Cardiac fibroblast (primary cell): Measurements from ENCODE around the gene ABLIM1.

Experiments
- DNase-seq, 2 donors: peaks; one replicate each; pipeline versions ENCODE4 v3.0.0 to v3.0.0-alpha.2; 2010; ENCODE audit warnings: low read depth in 2 of 2
- H3K4me3 ChIP-seq, 2 donors: replicated peaks in 1 of 2; 1 replicate in 1 of 2; 2 replicates in 1 of 2; pipeline ENCODE4 v1.5.1; 2011; ENCODE audit warnings: low read depth in 2 of 2, low read length in 2 of 2, mild to moderate bottlenecking in 2 of 2, moderate library complexity in 1 of 2
- CTCF ChIP-seq: IDR thresholded peaks from one replicate; pipeline ENCODE4 v1.5.1; 2011; ENCODE audit warnings: low read depth, mild to moderate bottlenecking, low read length, inconsistent platforms

ABLIM1 gene

DNA sequence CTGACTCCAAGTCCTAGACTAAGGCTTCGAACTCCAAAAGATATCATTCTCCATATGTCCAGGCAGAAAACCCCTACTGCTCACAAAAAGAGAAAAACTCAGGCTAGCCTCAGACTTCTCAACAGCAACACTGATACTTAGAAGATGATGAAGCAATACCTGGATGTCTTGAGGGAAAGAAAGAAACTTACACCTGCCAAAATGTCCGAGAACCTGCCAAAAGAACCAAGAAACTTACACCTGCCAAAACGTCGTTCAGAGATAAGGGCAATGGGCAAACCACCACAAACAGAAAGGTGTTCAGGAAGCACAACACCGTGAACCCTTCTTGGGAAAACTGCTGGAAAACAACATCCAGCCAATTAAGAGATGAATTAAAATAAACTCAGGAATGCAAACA is 15.3 kb downstream of the ABLIM1 start:
- H3K4me3 ChIP-seq, result no peak overlapping the region
- DNase-seq, result no peak
- TF ChIP-seq CTCF, result no peak

DNA sequence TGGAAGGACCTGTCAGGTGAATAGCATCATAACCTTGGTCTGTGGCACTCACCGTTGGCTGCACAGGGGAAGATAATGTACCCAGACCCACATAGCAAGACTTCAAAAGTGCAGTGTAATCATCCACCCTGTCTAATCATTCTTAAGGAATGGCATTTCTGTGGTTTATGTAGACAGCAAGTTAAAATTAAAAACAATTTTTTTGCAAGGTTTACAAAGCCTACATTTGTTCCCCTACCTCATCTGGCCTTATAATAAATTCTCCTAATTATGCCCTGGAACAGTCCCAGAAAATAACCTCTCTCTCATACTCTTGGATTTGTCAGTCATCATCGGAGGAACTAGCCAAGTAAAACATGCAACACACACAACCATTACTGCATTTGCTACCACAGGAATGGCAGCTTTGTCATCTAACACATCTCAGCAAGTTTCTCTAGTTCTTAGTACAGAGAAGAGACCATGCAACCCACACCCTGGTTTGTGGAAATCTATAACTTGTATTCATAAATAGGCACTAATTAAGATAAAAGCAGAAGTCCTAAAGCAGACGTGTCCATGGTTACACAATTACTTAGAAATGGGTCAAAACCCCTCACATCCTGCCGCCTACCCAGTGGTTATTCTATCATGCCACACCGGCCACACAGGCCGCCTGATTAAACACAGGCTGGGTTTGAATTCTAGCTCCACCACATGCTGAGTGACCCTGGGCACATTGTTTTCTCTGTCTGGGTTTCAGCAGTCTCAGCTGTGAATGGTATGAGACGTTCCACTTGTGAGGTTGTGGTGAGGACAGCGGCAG is 19.1 kb downstream of the ABLIM1 start:
- DNase-seq, result peak; percentile 75 to 79
- H3K4me3 ChIP-seq, result no peak overlapping the region

DNA sequence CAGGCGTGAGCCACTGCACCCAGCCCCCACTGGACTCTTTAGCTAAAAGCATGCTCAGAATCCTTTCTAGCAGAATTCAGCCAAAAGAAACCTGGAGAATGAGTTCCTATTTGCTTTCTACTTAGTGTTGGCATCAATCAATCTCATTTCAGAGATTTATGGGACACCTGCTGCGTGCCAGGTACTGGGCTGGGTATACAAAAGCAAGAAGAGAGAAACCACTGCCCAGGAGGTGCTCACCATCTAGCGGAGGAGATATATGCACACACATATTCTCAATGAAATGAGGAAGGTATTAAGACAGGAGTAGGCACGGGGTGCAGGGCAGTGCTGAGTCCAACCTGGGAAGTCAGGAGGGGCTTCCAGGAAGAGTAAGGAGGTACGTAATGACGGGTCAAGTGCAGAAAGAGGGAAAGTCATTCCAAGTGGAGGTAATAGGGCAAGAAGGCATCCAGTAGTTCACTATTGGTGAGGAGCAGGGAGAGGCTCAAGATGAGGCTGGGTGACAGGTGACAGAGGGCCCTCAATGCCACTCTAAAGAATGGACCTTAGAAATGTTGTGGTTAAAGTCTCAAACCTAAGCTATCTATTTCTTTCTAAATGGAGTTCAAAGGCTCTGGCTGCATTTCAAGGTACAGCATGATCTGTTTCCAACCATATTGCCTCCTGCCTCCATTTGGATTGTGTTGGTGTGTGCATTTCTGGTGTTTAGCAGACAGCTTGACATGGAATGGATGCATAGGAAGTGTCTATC is 22.1 kb downstream of the ABLIM1 start:
- TF ChIP-seq CTCF, result no peak
- no peak overlapping the region for H3K4me3 ChIP-seq

More for the DNA sequence above, 19.1 kb downstream of the ABLIM1 start:
- no peak for TF ChIP-seq CTCF

DNA sequence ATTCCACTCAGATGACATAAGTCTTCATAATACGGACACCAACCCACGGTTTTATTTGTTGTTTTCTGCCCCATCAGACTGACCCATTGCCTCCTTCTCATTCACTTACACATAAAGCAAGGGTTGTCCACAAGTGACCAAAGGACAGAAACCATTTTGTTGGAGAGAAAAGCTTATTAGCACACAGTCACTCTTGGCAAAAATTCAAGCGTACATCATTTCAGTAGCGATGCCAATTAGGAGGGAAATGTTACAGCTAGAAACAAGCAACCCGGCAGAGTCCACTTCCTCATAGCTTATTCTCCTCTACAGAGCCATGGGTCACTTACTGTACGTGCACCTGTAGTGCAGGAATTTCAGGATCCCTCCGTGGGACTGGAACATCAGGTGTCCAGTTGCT is 23.0 kb downstream of the ABLIM1 start:
- DNase-seq, result peak; percentile 45 to 50
- H3K4me3 ChIP-seq, result no peak overlapping the region
- TF ChIP-seq CTCF, result no peak

More for the DNA sequence above, 22.1 kb downstream of the ABLIM1 start:
- no peak for DNase-seq

GRCh38 chr10:114634609-114634979 is 23.5 kb downstream of the ABLIM1 start:
- TF ChIP-seq CTCF, result no peak
- DNase-seq, result peak; percentile 80 to 95
- no peak overlapping the region for H3K4me3 ChIP-seq

DNA sequence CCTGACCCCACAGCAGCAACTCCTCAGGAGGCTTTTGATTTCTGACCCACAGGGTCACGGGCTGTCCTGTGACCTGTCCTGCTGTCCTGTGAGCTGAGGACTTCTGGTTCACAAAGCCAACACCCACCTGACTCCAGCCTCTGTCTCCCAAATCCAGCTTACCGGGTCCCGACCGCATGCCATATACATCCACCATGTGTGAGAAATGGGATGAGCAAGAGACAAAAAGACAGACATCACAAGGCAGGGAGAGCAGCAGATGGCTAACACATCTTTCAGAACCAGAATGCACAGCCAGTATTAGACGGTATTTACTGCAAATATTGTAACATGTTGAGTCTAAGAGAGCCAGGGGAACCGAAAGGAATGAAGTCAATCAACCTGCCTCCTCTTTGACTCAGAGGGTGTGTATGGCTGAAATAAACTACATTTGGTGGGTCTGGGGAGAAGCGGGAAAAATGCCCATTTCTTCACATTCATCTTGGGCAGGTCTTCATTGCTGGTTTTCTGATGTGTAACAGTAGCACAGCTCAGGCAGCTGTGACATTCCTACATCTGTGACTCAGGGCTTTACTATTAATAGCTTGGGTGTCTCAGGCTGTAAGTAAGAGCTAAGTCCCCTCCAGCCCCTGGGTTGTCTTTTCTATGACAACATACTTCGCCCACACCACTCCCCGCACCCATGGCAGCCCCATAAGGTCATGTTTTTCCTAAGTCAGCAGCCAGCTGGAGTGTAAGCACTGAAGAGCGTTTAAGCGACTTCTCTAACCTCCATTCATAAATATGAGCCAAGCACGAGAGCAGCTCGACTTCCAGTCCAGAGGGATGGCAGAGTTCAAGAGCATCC is 25.0 kb downstream of the ABLIM1 start:
- H3K4me3 ChIP-seq, result no peak overlapping the region
- TF ChIP-seq CTCF, result no peak
- peak; percentile 80 to 82 for DNase-seq
